Measurements from ENCODE around the gene VWA5B1.

DNA sequence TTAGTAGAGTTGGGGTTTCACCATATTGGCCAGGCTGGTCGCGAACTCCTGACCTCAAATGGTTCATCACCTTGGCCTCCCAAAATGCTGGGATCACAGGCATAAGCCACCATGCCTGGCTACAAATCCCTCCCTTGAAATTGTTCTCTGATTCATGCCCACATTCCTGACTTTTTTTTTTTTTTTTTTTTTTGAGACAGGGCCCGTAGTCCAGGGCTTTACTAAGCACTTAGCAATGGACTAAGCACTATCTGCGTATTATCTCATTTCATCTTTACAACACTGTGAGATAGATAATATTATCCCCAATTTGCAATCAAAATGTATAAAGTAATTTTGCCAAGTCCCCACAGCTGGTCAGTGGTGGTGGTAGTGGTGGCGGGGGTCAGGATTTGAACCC, 58.9 kb downstream of the VWA5B1 start:
- TF ChIP-seq CTCF (optimal IDR thresholded peaks at IDR 0.05 in 1 of 3, IDR thresholded peaks at IDR 0.05 in 1 of 3, conservative IDR thresholded peaks at IDR 0.05 in 1 of 3; ENCODE audit: extremely low read depth in 1 of 3, insufficient read depth in 2 of 3, low read length in 3 of 3) (no peak), EZH2 (IDR thresholded peaks at IDR 0.05; ENCODE audit: low read length) (no peak)

Data from keratinocyte (primary cell).